GM10266 (cell line): ENCODE results near the gene LGALS12.
"Not testable (repeated sequence)": the region's sequence is repeated elsewhere in the genome, so short reads cannot be mapped to it uniquely, and the experiment has no call there.

ENCODE experiments used
- DNase-seq: peaks from one replicate; pipeline ENCODE4 v3.0.0; 2012; ENCODE audit errors: extremely low spot score
- CTCF ChIP-seq: IDR thresholded peaks from 2 replicates; pipeline ENCODE4 v1.5.1; 2012; ENCODE audit warnings: mild to moderate bottlenecking, low read depth; ENCODE audit not compliant: control insufficient read depth, insufficient read depth; ENCODE audit errors: missing control alignments

Gene LGALS12

GRCh38 chr11:63547061-63547460, 41.2 kb downstream of the LGALS12 start:
- TF ChIP-seq CTCF, result no peak
- DNase-seq, result no peak

- no peak for TF ChIP-seq CTCF
Measured at GRCh38 chr11:63548178-63548577, 42.3 kb downstream of the LGALS12 start.

GRCh38 chr11:63549411-63549810, 43.5 kb downstream of the LGALS12 start:
- DNase-seq, result no peak
- TF ChIP-seq CTCF, result no peak

More at GRCh38 chr11:63548178-63548577, 42.3 kb downstream of the LGALS12 start:
- DNase-seq, result no peak

GRCh38 chr11:63550156-63550700, 44.3 kb downstream of the LGALS12 start:
- DNase-seq, result not testable (repeated sequence)

- no peak for TF ChIP-seq CTCF
- no peak for DNase-seq
Measured at GRCh38 chr11:63551091-63551888, 45.4 kb downstream of the LGALS12 start.

- TF ChIP-seq CTCF, result no peak
- no peak for DNase-seq
Measured at GRCh38 chr11:63551889-63552266, 46.0 kb downstream of the LGALS12 start.

- DNase-seq, result no peak
- TF ChIP-seq CTCF, result no peak
Measured at GRCh38 chr11:63552921-63553320, 47.0 kb downstream of the LGALS12 start.
